GM21526 (cell line): ENCODE data around the gene NRXN3.

ENCODE experiments used
- ATAC-seq: cut with Tn5 transposase; IDR thresholded peaks from one replicate; pipeline ENCODE4 v1.9.1; 2021; ENCODE audit warnings: moderate library complexity; ENCODE audit not compliant: unreplicated experiment, low FRiP score

The NRXN3 gene

GRCh38 chr14:79788346-79788745, 1618.2 kb downstream of the NRXN3 start:
- ATAC-seq, result no peak

GRCh38 chr14:79791055-79791732, 1621.0 kb downstream of the NRXN3 start:
- ATAC-seq, result no peak

- no peak for ATAC-seq
Measured at GRCh38 chr14:79802093-79802492, 1631.9 kb downstream of the NRXN3 start.

GRCh38 chr14:79805636-79806035, 1635.5 kb downstream of the NRXN3 start:
- ATAC-seq, result no peak

GRCh38 chr14:79809849-79810612, 1639.9 kb downstream of the NRXN3 start:
- no peak for ATAC-seq

GRCh38 chr14:79820866-79821535, 1650.8 kb downstream of the NRXN3 start:
- no peak for ATAC-seq

GRCh38 chr14:79822034-79822433, 1651.9 kb downstream of the NRXN3 start:
- ATAC-seq, result no peak

GRCh38 chr14:79825046-79825521, 1654.9 kb downstream of the NRXN3 start:
- ATAC-seq, result no peak

- no peak for ATAC-seq
Measured at GRCh38 chr14:79826362-79826761, 1656.2 kb downstream of the NRXN3 start.

- ATAC-seq, result no peak
Measured at GRCh38 chr14:79829405-79830166, 1659.4 kb downstream of the NRXN3 start.

GRCh38 chr14:79831195-79831892, 1661.2 kb downstream of the NRXN3 start:
- no peak for ATAC-seq

GRCh38 chr14:79833781-79834180, 1663.6 kb downstream of the NRXN3 start:
- ATAC-seq, result no peak

GRCh38 chr14:79834868-79835267, 1664.7 kb downstream of the NRXN3 start:
- ATAC-seq, result no peak

- ATAC-seq, result no peak
Measured at GRCh38 chr14:79836577-79836976, 1666.4 kb downstream of the NRXN3 start.

GRCh38 chr14:79837699-79838098, 1667.5 kb downstream of the NRXN3 start:
- ATAC-seq, result no peak

- no peak for ATAC-seq
Measured at GRCh38 chr14:79840103-79840502, 1669.9 kb downstream of the NRXN3 start.

GRCh38 chr14:79840831-79841230, 1670.7 kb downstream of the NRXN3 start:
- ATAC-seq, result no peak

- no peak for ATAC-seq
Measured at GRCh38 chr14:79841433-79841832, 1671.3 kb downstream of the NRXN3 start.

GRCh38 chr14:79842270-79842669, 1672.1 kb downstream of the NRXN3 start:
- ATAC-seq, result no peak
